CD4-positive, alpha-beta T cell treated with Interleukin-17A for 1 hour (primary cell): ENCODE data around the gene TANGO2.

ENCODE experiments used
- DNase-seq: peaks from one replicate; pipeline ENCODE4 v3.0.0-alpha.2; 2020

Gene TANGO2

GRCh38 chr22:19997561-19998231 is 23.2 kb upstream of the TANGO2 start:
- no peak for DNase-seq

- DNase-seq: no peak
Observed at GRCh38 chr22:19998232-19998951, 22.5 kb upstream of the TANGO2 start.

DNA sequence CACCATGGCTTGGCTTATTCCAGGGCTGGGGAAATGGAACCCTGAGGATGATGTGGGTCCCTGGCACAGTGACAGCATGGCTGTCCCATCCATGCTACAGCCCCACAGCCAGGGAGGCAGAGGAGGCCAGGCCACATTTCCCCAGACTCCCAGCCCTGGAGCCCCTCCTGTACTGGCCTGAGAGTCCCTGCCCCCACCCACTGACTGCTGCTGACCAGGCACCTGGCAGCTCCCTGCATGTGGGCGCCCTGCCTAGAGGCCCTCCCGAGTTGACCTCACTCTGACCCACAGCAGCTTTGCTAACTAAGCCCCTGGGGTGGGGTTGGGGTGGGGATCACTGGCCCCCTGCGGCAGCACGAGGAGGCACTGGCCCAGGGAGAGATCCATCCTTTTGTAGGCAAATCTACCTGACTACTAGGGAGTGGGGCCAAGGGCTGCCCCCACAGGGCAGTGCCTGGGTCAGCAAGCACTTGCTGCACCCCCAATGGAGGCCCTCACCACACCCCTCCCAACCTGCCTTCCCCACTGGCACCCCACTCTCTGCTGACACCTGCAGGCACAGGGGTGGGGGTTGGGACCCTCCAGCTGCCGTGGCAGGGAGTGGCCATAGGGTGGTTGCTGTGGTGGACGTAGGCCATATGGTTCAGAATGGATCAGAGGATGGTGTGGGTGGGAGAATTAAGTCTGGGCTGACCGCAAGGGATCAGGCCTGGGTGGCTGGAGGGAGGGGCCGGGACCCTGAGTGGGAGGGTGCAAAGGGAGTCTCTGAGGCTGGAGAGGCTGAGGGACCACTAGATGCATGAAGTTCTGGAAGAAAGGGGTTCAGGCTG is 21.7 kb upstream of the TANGO2 start:
- no peak for DNase-seq

GRCh38 chr22:20000246-20001081 is 20.4 kb upstream of the TANGO2 start:
- DNase-seq: no peak

DNA sequence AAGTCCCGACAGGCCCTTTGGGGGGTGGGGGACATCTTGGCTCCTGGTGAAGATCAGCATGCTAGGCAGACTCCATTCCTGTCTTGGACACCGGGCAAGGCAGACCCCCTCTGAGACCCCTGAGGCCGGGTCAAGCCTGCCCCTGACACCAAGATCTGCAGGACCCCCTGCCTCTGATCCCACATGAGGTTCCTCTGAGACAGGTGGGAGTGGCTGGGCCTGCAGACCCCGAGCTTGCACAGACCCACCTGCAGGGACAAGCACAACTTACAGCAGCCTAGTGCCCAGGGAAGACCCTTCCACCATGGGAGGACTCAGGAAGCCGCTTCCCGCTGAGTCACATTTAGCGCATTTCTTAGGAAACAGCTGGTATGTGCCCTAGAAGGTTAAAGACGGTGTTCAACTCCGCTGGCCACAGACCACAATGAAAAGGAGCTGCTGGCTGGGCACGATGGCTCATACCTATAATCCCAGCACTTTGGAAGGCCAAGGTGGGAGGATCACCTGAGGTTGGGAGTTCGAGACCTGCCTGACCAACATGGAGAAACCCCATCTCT is 19.8 kb upstream of the TANGO2 start:
- no peak for DNase-seq

DNA sequence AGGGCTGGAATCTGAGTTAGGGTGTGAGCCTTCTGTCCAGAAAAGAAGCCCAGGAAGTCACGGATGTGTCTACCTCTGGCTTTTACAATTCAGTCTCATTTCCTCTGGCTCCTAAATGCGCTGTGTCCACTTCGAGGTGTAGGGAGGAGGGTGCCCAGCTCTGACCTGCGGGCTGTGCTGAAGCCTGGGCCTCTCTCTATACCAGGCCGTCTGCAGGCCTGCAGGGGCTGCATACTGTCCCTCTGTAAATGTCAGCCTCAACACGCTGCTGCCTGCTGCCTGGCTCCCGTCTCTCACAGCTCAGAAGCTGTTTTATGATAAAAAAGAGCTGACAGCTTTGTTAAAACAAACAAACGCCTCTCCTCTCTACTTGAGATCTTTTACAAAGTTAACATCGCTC is 18.8 kb upstream of the TANGO2 start:
- no peak for DNase-seq

DNA sequence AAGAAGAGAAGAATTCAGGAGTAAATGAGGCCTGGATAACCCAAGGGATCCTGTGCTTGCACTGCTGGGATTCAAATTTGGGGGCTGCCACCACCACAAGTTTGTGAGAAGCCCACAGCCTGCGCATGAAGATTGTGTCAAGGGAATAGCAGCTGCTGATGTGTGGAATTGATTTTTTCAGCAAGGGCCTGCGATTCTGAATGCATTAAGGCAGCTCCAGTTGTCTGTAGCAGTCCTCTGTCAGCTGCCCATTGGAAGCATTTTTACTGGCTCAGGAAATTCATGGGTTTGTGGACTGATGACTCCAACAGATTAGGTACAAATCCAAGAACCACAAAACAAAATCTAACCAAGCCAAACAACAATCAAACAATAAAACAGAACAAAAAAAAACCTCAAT is 18.3 kb upstream of the TANGO2 start:
- DNase-seq: no peak

DNA sequence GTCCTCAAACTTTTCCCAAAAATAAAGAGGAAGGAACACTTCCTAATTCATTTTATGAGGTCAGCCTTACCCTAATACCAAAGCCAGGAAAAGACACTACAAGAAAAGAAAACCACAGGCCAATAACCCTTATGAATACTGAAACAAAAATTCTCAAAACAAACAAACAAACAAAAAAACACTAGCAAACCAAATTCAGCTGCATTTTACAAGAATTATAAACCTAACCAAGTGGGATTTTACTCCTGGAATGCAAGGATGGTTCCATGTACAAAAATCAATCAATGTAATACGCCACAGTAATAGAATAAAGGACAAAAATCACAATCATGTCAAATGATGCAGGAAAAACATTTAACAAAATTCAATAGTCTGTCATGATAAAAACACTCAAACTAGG is 17.6 kb upstream of the TANGO2 start:
- DNase-seq: no peak

DNA sequence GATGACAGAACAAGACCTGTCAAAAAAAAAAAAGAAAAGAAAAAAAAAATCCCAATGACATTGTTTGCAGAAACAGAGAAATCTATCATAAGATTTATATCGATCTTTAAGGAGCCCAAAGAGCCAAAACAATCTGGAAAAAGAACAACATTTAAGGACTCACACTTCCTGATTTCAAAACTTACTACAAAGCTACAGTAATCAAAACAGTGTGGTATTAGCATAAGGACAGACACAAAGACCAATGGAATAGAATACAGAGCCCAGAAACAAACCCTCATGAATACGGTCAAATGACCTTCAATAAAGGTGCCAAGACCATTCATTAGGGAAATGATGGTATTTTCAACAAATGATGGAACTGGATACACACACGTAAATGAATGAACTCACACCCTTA is 16.4 kb upstream of the TANGO2 start:
- DNase-seq: no peak

- DNase-seq: no peak
Observed at GRCh38 chr22:20008221-20008995, 12.5 kb upstream of the TANGO2 start.

- DNase-seq: no peak
Observed at GRCh38 chr22:20009018-20009491, 11.9 kb upstream of the TANGO2 start.

GRCh38 chr22:20009582-20010306 is 11.2 kb upstream of the TANGO2 start:
- no peak for DNase-seq

DNA sequence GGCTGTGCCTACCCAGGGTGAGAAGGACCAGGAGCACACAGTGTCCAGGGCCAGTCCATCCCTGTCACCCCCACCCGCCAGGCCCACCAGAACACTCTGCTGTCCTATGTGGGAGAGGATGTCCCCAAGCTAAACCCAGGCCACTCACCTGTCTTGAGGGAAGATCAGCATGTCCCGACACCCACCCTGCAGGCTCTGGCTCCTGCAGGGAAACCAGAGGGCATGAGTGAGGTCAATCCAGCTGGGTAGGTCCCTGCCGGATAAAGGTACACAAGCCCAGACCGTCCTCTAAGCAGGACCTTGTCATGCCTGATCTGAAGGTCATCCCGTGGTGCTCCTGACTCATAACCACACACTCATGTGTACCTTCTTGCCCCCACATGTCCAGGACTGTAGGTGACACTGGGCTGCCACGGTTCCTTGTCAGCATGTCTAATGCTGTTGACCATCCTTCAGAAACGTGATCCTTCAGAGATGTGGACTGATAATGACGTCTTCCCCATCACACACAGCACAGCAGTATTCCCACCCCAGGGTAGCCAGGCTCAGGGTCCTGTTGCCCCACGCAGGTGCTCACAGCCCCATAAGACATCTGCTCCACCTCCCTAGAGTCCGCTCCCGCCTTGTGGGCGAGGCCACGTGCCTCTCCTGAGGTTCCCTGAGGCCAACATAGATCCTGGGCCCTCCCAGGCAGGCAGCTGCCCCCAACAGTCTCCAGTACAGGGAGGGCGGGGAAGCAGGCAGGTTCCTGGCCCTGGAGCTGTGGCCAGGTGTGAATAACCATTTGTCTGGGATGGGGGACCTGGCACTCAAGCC is 10.4 kb upstream of the TANGO2 start:
- DNase-seq: no peak

- no peak for DNase-seq
Observed at GRCh38 chr22:20011123-20011992, 9.6 kb upstream of the TANGO2 start.

- DNase-seq: no peak
Observed at GRCh38 chr22:20011993-20012740, 8.7 kb upstream of the TANGO2 start.

DNA sequence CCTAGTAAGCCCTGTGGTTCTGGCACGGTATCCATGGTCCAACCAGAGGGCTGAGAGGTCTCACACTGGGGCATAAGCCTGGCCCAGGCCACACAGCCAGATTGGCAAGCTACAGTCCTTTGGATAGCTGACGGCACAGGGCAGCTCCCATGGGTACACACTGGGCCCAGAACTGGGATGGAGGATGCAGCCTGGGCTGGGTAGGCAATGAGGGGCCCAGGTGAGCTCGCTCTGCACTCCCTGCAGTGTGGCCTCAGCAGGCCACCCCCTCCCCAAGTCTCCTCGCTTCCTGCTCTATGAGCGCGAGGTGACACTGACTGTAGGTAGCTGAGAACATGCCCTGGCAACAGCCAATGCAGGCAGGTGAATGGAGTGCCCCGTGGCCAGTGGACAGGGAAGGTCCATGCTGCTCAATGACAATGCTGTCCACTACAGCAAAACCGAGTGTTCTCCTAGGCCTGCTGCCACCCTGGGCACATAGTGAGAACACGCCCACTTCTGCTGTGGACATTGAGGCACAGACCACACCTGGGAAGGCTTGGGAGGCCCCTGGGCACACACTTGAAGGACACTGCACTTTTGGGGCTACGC is 8.1 kb upstream of the TANGO2 start:
- no peak for DNase-seq

- DNase-seq: peak; percentile 32
Observed at GRCh38 chr22:20013382-20013871, 7.5 kb upstream of the TANGO2 start.
